HG02943 (cell line): ENCODE measurements around the gene ID1.

Experiments used
- ATAC-seq: cut with Tn5 transposase; IDR thresholded peaks from one replicate; pipeline ENCODE4 v1.9.1; 2021; ENCODE audit warnings: mild to moderate bottlenecking, low read depth, moderate library complexity; ENCODE audit not compliant: unreplicated experiment

Gene ID1

DNA sequence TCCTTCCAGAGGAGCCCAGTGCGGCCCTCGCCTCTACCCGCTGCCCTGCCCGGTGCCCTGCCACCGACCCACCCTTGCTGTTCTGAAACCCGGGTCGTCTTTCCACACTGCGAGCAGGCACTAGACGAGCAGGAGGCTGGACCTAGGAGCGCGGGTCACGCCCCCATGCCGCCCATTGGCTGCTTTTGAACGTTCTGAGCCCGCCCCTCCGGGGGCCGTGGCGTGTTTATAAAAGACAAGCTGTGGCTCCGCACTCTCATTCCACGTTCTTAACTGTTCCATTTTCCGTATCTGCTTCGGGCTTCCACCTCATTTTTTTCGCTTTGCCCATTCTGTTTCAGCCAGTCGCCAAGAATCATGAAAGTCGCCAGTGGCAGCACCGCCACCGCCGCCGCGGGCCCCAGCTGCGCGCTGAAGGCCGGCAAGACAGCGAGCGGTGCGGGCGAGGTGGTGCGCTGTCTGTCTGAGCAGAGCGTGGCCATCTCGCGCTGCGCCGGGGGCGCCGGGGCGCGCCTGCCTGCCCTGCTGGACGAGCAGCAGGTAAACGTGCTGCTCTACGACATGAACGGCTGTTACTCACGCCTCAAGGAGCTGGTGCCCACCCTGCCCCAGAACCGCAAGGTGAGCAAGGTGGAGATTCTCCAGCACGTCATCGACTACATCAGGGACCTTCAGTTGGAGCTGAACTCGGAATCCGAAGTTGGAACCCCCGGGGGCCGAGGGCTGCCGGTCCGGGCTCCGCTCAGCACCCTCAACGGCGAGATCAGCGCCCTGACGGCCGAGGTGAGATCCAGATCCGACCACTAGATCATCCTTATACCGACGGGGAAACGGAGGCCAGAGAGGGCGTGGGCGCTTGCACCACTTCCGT lies at the start of gene ID1:
Gene ID1, plus strand, starts transcription at position 259 of the 871 bp plus-strand sequence. Its CDS starts 99 bp downstream, at position 358.
- peak; percentile 92 for ATAC-seq

- ATAC-seq, result no peak
Observed at GRCh38 chr20:31559704-31560093, 45.4 kb upstream of the ID1 start.

- ATAC-seq, result no peak
Observed at GRCh38 chr20:31560094-31560745, 44.9 kb upstream of the ID1 start.

DNA sequence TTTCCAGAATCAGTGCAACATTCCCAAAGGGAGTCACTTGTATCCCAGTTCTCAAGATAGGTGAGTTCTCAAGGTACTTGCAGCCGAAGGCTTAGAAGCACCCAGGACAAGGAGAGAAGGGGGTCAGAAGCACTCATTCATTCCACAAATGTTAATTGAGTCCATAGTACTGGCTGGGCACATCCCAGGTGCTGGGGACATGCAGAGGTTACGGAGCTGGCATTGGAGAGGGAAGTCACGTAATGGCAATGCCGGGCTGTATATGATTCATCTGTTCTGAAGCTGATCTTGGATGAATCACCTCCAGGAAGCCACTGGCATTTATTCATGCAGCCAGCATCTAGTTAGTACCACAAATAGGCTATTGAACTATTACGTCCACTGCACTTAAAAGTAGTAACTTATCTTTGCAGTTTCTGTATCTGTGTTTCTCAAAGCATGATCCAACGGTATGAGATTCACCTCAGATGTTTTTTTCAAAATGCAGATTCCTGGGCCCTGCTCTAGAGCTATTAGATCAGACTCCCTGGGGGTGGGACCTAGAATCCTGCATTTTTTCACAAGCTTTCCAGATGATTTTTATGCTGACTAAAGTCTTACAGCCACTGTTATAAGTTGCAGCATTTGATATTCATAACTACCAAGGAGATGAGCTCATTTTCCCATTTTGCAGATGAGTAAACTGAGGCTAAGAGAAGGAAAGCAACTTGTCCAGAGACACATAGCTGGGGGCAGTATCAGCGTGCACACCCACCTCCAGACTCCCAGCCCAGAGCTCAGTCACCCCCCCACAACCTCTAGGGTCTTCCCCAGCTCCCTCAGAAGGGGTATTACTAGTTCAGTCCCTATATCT lies 44.1 kb upstream of the ID1 start:
- no peak for ATAC-seq

DNA sequence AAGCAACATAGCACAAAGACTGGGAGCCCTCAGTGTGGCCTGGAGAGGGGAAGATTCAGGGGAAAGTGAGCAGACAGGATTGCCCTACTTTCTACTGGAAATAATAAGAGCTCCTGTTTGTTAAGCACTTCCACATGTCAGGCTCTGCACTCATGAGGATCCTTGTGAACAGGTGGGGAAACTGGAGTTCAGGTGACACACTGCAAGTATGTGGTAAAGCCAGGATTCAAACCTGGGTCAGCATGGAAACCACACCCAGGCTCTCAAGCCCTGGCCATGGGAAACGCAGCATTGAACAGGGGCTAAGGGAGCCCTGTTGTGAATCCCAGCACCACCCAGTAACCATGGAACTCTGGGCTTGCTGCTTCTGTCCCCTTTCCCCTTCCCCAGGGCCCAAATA lies 42.8 kb upstream of the ID1 start:
- no peak for ATAC-seq

GRCh38 chr20:31564284-31564683 lies 40.8 kb upstream of the ID1 start:
- ATAC-seq, result no peak

- ATAC-seq, result no peak
Observed at GRCh38 chr20:31565699-31566318, 39.3 kb upstream of the ID1 start.

- no peak for ATAC-seq
Observed at GRCh38 chr20:31566319-31566657, 38.8 kb upstream of the ID1 start.

- ATAC-seq, result no peak
Observed at GRCh38 chr20:31566658-31567379, 38.3 kb upstream of the ID1 start.

DNA sequence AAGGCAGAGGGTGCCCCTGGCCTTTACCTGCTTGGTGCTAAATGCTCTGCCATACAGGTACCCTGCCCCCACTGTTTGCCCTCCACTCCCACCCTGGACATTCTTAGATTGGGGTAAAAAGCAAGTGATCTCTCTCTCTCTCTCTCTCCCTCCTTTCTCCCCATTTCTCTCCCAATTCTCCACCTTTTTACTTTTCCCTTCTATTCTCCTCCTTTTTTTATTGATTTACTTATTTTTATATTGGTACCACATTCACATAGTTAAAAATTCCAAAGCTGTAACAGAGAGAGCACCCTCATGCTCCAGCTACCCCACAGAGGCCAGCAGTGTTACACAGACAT lies 37.7 kb upstream of the ID1 start:
- ATAC-seq, result no peak

GRCh38 chr20:31568041-31568731 lies 36.9 kb upstream of the ID1 start:
- ATAC-seq, result no peak

DNA sequence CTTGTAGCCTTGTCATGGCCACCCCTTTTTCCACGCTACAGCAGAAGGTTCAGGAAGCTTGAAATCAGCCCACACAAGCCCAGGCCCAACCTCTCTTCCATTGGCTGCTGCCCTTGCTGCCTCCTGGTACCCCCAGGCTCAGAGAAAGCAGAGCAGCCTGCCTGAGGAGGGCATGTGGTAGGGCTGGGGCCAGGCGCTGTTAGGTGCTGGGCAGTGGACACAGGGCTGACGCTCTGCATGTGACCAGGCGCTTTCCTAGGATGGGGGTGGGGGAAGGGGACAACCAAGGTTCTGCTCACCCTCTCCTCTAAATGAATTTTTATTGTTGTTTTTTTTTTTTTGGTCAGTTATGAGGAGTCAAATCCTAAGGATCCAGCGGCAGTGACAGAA lies 36.3 kb upstream of the ID1 start:
- ATAC-seq, result no peak

- no peak for ATAC-seq
Observed at GRCh38 chr20:31569163-31570020, 35.7 kb upstream of the ID1 start.

DNA sequence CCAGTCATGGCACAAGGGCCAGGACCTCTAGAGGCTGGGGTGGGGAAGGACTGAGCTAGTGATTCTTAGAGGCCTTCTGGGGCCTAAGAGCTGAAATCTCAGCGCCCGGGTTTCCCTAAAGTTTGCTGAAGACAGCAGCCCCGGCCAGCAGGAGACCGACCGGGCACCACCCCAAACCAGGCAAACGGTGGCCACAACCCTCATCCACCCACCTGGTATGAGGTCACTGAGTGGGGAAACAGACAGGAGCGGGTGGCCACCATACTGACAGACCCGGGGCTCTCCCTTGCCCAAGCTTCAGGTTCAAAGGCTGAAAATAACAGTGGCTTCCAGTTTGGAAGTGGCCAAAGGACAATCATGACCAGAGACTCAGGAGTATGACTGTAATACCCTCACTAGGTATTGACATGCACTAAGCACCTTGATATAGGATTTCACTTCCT lies 35.0 kb upstream of the ID1 start:
- no peak for ATAC-seq

GRCh38 chr20:31570735-31571617 lies 34.1 kb upstream of the ID1 start:
- ATAC-seq, result no peak

DNA sequence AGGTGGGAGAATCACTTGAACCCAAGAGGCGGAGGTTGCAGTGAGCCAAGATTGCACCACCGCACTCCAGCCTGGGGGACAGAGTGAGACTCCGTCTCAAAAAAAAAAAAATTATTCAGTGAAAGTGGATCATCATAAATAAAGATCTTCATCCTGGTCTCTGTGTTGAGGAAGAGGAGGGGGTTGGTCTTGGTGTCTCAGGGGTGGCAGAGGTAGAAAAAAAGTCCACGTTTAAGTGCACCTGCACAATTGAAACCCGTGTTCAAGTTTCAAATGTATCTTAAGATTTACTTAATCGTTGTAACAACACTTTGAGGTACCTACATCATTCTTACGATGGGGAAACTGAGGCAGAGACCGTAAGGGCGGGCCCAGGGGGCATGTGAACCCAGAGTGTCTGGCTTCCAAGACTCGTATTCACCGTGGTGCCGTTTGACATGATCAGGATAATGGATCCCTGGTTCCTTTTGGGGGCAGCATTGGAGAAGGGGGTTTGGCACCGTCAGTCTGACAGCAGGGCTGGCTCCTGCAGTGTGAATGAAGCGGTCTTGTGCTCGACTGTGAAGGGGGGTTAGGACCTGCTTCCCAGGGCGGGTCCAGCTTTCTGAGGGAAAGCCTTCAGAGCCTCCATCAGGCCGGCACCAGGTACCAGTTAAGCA lies 32.9 kb upstream of the ID1 start:
- ATAC-seq, result no peak
